NCI-H1436 (cell line): ENCODE measurements around the gene MTR.
"Not testable (repeated sequence)": the region's sequence is repeated elsewhere in the genome, so short reads cannot be mapped to it uniquely, and the experiment has no call there.

Source experiments
- DNase-seq: peaks from one replicate; lab custom pipeline; 2025; lab: John Stamatoyannopoulos, UW

Gene MTR

GRCh38 chr1:236833575-236833974, 38.5 kb downstream of the MTR start:
- DNase-seq = no peak

- DNase-seq = no peak
Observed at GRCh38 chr1:236834876-236835275, 39.8 kb downstream of the MTR start.

- no peak for DNase-seq
Observed at GRCh38 chr1:236835491-236835890, 40.4 kb downstream of the MTR start.

DNA sequence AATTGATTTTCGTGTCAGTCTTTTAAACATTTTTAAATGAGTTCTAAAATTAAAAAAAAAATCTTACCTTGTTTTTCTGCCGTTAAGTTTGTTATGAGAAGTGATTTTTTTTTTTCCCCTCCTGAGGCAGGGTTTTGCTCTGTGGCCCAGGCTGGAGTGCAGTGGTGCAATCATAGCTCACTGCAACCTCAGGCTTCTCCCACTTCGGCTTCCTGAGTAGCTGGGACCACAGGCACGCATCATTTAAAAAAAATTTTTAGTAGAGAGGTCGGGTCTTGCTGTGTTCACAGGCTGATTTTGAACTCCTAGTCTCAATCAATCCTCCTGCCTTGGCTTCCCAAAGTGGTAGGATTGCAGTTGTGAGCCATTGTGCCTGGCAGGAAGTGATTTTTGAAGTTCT, 41.1 kb downstream of the MTR start:
- DNase-seq = no peak

DNA sequence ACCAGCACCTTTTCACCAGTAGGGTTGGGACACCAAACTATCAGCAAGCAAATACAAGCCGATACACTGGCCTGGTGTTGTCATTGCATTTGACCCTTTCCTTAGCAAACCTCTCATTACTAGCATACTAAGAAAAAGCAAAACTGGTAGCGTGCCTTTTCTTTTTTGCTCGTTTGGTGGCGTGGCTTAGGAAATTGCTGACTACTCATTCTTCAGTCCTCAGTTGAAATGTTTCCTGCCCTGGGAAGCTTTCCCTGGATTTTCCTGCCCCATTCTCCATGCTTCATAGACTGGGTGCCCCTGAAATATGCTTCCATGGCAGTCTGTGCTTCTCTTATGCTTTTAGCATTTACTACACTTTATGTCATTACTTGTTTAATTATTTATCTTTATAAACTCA, 42.0 kb downstream of the MTR start:
- DNase-seq = no peak

GRCh38 chr1:236837897-236838296, 42.8 kb downstream of the MTR start:
- DNase-seq = no peak

- DNase-seq = no peak
Observed at GRCh38 chr1:236841341-236841740, 46.2 kb downstream of the MTR start.

DNA sequence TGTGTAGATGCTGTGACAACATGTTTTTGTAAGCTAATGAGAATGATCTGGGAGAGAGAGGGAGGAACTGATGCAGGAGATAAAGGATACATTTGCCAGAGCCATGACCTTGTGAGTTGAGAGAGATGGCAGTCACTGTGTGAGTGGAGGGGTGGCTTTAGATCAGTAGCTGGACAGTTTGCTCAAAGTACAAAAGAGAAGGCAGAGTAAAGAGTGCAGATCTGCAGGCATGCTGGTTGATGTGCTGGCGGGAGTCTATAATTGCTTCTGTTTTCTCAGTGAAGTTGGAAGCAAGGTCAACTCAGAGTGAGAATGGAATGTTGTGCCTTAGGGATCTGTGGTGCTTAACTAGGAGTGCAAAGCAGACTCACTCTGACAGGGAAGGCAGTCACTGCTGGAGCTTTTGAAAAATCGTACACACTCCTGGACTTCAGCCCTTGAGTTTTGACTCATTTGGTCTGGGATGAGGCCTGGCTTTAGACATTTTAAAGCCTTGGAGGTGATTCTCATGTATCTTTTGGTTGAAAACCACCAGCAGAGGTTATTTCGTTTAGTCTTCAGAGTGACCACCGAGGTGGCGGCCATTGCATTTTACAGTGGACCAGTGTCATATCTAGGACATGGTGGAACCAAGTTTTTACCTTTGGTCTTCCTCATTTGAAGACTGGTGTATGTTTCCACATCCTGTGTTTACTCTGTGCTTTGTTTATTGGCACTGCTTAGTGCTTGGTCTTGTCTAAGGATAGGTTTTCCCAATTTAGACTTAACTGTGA, 49.6 kb downstream of the MTR start:
- no peak for DNase-seq

DNA sequence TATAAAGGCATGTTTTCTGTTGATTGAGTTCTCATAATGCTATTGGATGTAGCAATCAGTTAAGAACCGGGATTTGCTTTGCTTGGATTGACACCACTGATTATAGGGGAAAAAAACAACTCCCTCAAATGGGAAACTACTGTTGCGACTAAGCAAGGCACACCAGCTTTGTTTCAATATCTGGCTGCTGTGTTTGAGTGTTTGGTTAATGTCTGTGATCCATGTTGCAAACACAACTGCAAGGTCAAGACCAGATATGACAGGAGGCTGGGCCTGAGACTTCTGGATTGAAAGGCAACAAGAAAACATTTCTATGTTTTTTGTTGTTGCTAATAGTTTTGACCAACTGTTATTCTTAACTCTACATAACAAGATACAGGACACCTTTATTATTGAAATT, 50.7 kb downstream of the MTR start:
- DNase-seq = no peak

- no peak for DNase-seq
Observed at GRCh38 chr1:236848274-236848923, 53.3 kb downstream of the MTR start.

- DNase-seq = no peak
Observed at GRCh38 chr1:236850077-236850979, 55.2 kb downstream of the MTR start.

- DNase-seq = no peak
Observed at GRCh38 chr1:236851871-236852270, 56.8 kb downstream of the MTR start.

DNA sequence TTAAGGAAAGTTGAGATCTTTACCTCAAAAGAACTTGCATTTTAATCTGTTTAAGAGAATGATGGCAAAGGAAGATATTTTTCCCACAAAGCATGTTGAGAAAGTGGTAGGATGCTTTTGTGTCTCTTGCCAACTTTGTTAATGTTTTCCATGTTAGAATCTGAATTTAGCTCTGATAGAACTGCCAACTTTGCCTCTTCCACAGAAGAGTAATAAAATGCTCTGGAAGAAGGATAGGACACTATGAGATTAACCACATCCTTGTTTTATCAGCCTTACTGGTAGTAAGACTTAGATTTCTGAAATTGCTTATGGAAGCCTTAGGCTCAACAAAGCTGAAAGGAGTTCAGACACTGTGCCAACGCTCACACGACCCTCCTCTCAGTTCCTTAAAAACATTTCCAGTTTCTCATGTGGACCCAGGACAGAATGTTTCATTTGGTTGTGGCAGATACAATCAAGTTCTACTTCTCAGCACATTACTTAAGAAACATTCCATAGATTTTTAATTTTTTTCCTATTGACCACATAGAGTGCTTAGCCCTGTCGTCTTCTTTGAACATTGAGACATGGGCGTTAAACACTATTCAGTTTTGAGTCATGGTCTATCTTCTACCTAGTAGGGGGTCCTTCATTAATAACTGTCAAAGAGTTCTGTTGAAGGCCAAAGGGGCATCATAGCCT, 59.0 kb downstream of the MTR start:
- DNase-seq = no peak

- DNase-seq = no peak
Observed at GRCh38 chr1:236854605-236854983, 59.5 kb downstream of the MTR start.

DNA sequence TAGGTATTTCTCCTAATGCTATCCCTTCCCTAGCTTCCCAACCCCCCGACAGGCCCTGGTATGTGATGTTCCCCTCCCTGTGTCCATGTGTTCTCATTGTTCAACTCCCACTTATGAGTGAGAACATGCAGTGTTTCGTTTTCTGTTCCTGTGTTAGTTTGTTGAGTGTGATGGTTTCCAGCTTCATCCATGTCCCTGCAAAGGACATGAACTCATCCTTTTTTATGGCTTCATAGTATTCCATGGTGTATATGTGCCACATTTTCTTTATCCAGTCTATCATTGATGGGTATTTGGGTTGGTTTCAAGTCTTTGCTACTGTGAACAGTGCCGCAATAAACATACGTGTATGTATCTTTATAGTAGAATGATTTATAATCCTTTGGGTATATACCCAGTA, 61.6 kb downstream of the MTR start:
- not testable (repeated sequence) for DNase-seq

DNA sequence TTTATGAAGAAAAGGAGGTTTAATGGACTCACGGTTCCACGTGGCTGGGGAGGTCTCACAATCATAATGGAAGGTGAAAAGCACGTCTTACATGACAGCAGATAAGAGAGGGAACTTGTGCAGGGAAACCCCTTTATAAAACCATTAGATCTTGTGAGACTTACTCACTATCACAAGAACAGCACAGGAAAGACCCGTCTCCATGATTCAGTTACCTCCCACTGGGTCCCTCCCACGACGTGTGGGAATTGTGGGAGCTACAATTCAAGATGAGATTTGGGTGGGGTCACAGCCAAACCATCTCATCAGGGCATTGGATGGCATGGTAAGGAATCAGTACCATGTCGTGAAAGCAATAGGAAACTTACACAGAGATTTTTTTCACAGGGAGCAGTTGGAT, 63.1 kb downstream of the MTR start:
- DNase-seq = no peak

- DNase-seq = no peak
Observed at GRCh38 chr1:236860101-236860500, 65.0 kb downstream of the MTR start.

DNA sequence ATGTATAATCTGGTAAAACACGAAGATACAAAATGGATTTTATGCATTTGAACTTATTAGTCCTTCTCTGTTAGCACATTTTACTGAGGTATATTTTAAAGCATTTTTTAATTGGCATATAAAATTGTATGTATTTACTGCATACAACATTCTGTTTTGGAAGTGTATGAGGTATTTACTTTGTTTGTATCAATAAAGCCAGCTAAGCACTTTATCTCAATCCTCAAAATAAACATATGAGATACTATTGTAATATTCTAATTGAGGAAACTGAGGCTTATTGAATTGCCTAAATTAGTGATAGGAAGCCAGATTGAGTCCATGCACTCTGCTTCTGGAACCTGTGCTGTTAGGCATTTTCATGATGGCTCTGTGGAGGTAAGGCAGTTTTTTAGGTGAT, 65.6 kb downstream of the MTR start:
- no peak for DNase-seq

DNA sequence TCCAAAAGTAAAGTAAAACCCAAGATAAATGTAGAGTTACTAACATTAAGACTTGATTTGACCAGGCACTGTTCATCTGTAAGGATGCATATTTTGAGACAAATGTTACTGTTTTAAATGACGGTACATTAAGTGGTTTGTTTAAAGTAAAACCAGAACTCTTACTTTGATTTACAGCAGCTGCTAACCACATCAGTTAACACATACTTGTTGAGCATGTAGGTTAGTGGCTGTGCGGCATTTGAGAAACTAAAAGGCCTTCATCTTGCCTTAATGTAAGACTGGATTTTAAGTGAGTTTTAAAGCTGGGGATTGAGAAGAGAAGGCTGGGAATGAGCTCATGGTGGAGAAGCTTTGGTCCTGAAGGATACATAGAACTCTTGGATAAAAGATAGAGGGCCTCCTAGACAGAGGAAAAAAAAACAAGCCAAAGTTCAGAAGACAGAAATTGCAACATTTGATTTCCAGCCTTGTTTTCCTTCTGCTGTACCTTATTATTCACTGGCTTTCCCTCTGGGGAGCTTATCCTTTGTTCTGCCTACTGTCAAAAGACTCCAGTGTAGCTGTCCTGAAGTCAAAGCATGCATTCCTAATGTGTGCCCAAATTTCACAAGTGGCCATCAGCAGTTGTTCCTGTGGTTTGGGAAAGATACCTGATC, 66.6 kb downstream of the MTR start:
- no peak for DNase-seq

DNA sequence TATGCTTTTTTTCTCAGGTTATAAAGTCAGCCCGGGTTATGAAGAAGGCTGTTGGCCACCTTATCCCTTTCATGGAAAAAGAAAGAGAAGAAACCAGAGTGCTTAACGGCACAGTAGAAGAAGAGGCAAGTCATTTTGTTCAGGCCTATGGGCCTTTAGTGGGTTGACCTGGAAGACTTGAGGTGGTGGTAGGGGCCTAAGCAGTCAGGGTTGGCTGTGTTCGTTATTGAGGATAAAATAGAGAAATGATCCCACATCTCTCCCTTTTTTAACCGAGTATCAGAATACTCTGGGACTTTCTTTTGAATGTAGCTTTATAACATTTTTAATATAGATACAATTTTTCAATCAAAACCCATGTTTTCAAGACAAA, 67.1 kb downstream of the MTR start:
- DNase-seq = no peak

DNA sequence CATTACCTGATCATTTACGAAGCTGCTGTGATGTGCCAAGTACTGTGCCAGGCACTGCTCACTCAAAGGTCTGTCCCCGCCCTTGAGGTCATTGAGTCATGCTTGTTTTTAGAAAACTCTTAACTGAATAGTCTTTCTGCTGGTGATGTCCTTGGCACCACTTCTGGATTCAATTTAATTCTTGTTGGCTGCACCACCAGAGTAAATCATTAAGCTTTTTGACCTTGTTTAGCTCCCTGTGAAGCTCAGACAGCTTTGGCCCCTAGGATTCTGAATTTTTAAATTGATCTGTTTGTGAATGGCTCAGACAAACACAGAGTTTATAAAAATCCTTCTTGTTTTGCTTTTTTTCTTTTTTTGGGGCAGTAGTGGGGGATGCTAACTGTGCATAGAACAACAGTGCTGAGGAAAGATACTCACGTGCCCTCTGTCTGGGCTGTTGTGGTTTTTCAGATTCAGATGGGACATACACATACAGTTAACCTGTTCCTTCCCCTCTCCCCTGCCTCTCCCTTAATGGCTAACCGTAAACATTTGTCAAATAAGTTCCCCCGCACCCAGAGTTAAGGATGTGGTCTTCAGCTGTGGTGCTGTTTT, 67.6 kb downstream of the MTR start:
- DNase-seq = no peak
